SK-N-SH (cell line): ENCODE data around the gene MTCL3.

Source experiments
- CTCF ChIA-PET: fragments of 300-600, 350-600 bp; formaldehyde crosslinking; extraction: SDS; loops from one replicate; lab custom pipeline; 2021; lab: Yijun Ruan, JAX
- POLR2A ChIA-PET: fragments of 350-600 bp; sonication (Branson Sonifier 250); formaldehyde crosslinking; extraction: SDS; loops from one replicate; lab custom pipeline; 2020; ENCODE audit warnings: antibody characterized with exemption, inconsistent platforms; lab: Yijun Ruan, JAX
- DNase-seq: peaks from one replicate; pipeline ENCODE4 v3.0.0; 2012
- H2AFZ ChIP-seq: fragments of 200-600 bp; sonication (generic); 2 replicates; pipeline ENCODE4 v1.8.1; 2016; ENCODE audit warnings: antibody characterized with exemption, mild to moderate bottlenecking, low read depth
- H3F3A ChIP-seq: fragments of 200-600 bp; sonication (generic); replicated peaks from 2 replicates; pipeline ENCODE3; 2016; ENCODE audit warnings: antibody characterized with exemption, mild to moderate bottlenecking; ENCODE audit not compliant: insufficient read depth
- H3K27ac ChIP-seq, 2 experiments: fragments of 200-500 bp in 1 of 2; fragments of 200-600 bp in 1 of 2; sonication (Bioruptor generic) in 1 of 2; sonication (generic), shearing (Covaris generic) in 1 of 2; 2 replicates each; pipeline versions ENCODE4 v1.5.1 to v1.6.1; 2014 to 2016; ENCODE audit warnings: low read depth in 2 of 2, inconsistent platforms in 1 of 2, low read length in 1 of 2, mild to moderate bottlenecking in 1 of 2, mixed read lengths in 1 of 2
- H3K27me3 ChIP-seq: fragments of 200-600 bp; sonication (generic), shearing (Covaris generic); 2 replicates; pipeline ENCODE4 v1.6.1; 2016; ENCODE audit warnings: mixed run types; ENCODE audit not compliant: insufficient read depth
- H3K36me3 ChIP-seq, 2 experiments: fragments of 200-500 bp in 1 of 2; fragments of 200-600 bp in 1 of 2; sonication (Bioruptor generic) in 1 of 2; sonication (generic) in 1 of 2; replicated peaks in 1 of 2; 2 replicates each; pipeline versions ENCODE3 to v1.5.1; 2014 to 2016; ENCODE audit warnings: low read length in 1 of 2, mild to moderate bottlenecking in 1 of 2; ENCODE audit not compliant: insufficient read depth in 2 of 2, control insufficient read depth in 1 of 2
- H3K4me1 ChIP-seq, 2 experiments: fragments of 200-500 bp in 1 of 2; fragments of 200-600 bp in 1 of 2; sonication (Bioruptor generic) in 1 of 2; sonication (generic), shearing (Covaris generic) in 1 of 2; 2 replicates each; pipeline versions ENCODE4 v1.5.1 to v1.6.1; 2014 to 2016; ENCODE audit warnings: low read depth in 1 of 2, low read length in 1 of 2, mixed run types in 1 of 2; ENCODE audit not compliant: insufficient read depth in 2 of 2, control insufficient read depth in 1 of 2
- H3K4me2 ChIP-seq: fragments of 200-600 bp; sonication (generic), shearing (Covaris generic); 2 replicates; pipeline ENCODE4 v1.6.1; 2017; ENCODE audit warnings: mixed run types
- H3K4me3 ChIP-seq, 2 experiments: fragments of 200-500 bp in 1 of 2; fragments of 200-600 bp in 1 of 2; sonication (Bioruptor generic) in 1 of 2; sonication (generic), shearing (Covaris generic) in 1 of 2; 2 replicates each; pipeline versions ENCODE4 v1.5.1 to v1.8.1; 2014 to 2016; ENCODE audit warnings: low read depth in 2 of 2, inconsistent platforms in 1 of 2, low read length in 1 of 2, mild to moderate bottlenecking in 1 of 2, mixed read lengths in 1 of 2, moderate library complexity in 1 of 2
- H3K79me2 ChIP-seq: fragments of 200-600 bp; sonication (generic); 2 replicates; pipeline ENCODE4 v1.8.1; 2017; ENCODE audit warnings: mild to moderate bottlenecking; ENCODE audit not compliant: insufficient read depth
- H3K9ac ChIP-seq: fragments of 200-600 bp; sonication (generic); 2 replicates; pipeline ENCODE4 v1.6.1; 2017; ENCODE audit warnings: mixed run types
- H3K9me2 ChIP-seq: fragments of 200-600 bp; sonication (generic); 2 replicates; pipeline ENCODE4 v1.6.1; 2017; ENCODE audit warnings: mixed run types
- H3K9me3 ChIP-seq: fragments of 200-600 bp; sonication (generic); 2 replicates; pipeline ENCODE4 v1.6.1; 2017; ENCODE audit warnings: mixed run types, mild to moderate bottlenecking, moderate library complexity
- H4K20me1 ChIP-seq: fragments of 200-600 bp; sonication (generic); 2 replicates; pipeline ENCODE4 v1.6.1; 2017; ENCODE audit warnings: mild to moderate bottlenecking, mixed run types; ENCODE audit not compliant: insufficient read depth
- CHD2 ChIP-seq: fragments of 150-350 bp; IDR thresholded peaks from 2 replicates; pipeline ENCODE4 v1.6.1; 2018; ENCODE audit warnings: low read length; ENCODE audit not compliant: partially characterized antibody
- EZH2phosphoT487 ChIP-seq: fragments of 200-600 bp; sonication (generic); IDR thresholded peaks from 2 replicates; pipeline ENCODE4 v1.6.1; 2017; ENCODE audit warnings: low read depth, mixed run types, mild to moderate bottlenecking, antibody characterized with exemption, moderate library complexity, borderline replicate concordance
- FOXJ3 ChIP-seq: sonication (generic); formaldehyde crosslinking; IDR thresholded peaks from 2 replicates; pipeline ENCODE4 v1.5.1; 2020; ENCODE audit warnings: mild to moderate bottlenecking, missing genetic modification reagents
- FOXM1 ChIP-seq: IDR thresholded peaks from 2 replicates; pipeline ENCODE4 v1.4.0; 2012; ENCODE audit warnings: low read depth, mild to moderate bottlenecking
- GABPA ChIP-seq: IDR thresholded peaks from 2 replicates; pipeline ENCODE4 v1.4.0; 2012; ENCODE audit warnings: low read depth, mild to moderate bottlenecking
- JUND ChIP-seq: IDR thresholded peaks from 2 replicates; pipeline ENCODE4 v1.4.0; 2012
- MEF2A ChIP-seq: IDR thresholded peaks from 2 replicates; pipeline ENCODE4 v1.4.0; 2012; ENCODE audit warnings: low read depth, borderline replicate concordance
- MXI1 ChIP-seq: IDR thresholded peaks from 2 replicates; pipeline ENCODE4 v1.6.1; 2012; ENCODE audit warnings: mild to moderate bottlenecking, low read depth, low read length, improper control_type of control experiment
- NFIC ChIP-seq: IDR thresholded peaks from 2 replicates; pipeline ENCODE4 v1.4.0; 2012; ENCODE audit warnings: borderline replicate concordance
- POLR2AphosphoS5 ChIP-seq: IDR thresholded peaks from 2 replicates; pipeline ENCODE4 v1.6.1; 2012; ENCODE audit warnings: low read depth, low read length
- RAD21 ChIP-seq: IDR thresholded peaks from 2 replicates; pipeline ENCODE4 v1.6.1; 2012; ENCODE audit warnings: mild to moderate bottlenecking, low read length
- RCOR1 ChIP-seq: fragments of 150-350 bp; IDR thresholded peaks from 2 replicates; pipeline ENCODE4 v1.6.1; 2017; ENCODE audit warnings: antibody characterized with exemption, low read length
- REST ChIP-seq: IDR thresholded peaks from 2 replicates; pipeline ENCODE4 v1.6.1; 2012; ENCODE audit warnings: mild to moderate bottlenecking, low read depth, low read length, moderate library complexity
- TAF1 ChIP-seq: IDR thresholded peaks from 2 replicates; pipeline ENCODE4 v1.6.1; 2012; ENCODE audit warnings: low read depth, mild to moderate bottlenecking, low read length, moderate library complexity, borderline replicate concordance
- TCF12 ChIP-seq: IDR thresholded peaks from 2 replicates; pipeline ENCODE4 v1.4.0; 2012
- TEAD4 ChIP-seq: IDR thresholded peaks from 2 replicates; pipeline ENCODE4 v1.4.0; 2012; ENCODE audit warnings: mild to moderate bottlenecking, borderline replicate concordance; ENCODE audit not compliant: insufficient read depth
- WGBS: methylation state at CpG from one replicate; pipeline ENCODE4 v1.1.6; 2017; ENCODE audit warnings: low lambda C conversion rate; 5-methylcytosine and 5-hydroxymethylcytosine counted together

The MTCL3 gene

GRCh38 chr6:127514773-127515227, 4.3 kb downstream of the MTCL3 start:
- Histone ChIP-seq H3K4me1 (peaks cover 4 to 12% of the 10 kb centered on the region in 2 experiments; a peak in 3 of 4 replicates), H3K27me3 (no peaks in the 10 kb centered on the region), H3K9me2 (no peaks in the 10 kb centered on the region), H3K27ac (no peak overlapping the region; a peak in 1 of 4 replicates), H3K9ac (peak overlapping the region; percentile 39; the same call in 1 of the 2 replicates), H3K4me3 (peak overlapping the region; percentile 68 to 78), H4K20me1 (no peaks in the 10 kb centered on the region), H3K4me2 (peak overlapping the region; percentile 85), H3K9me3 (no peaks in the 10 kb centered on the region), H3K36me3 (peaks cover 33 to 36% of the 10 kb centered on the region in 2 experiments), H2AFZ (no peak overlapping the region), H3K79me2 (peaks cover 6% of the 10 kb centered on the region), H3F3A (peaks cover 15% of the 10 kb centered on the region)
- peak; percentile 28 for DNase-seq
- ChIA-PET CTCF (interaction anchor here (1.8 to 12.5 kb wide), 11 partner anchors 13 to 249 kb away, joined by 4 to 163 read pairs (median 18); partner anchors contain the start of gene KIAA0408), POLR2A (interaction anchor here (1.0 to 2.1 kb wide), 3 partner anchors 8 to 174 kb away, joined by 3 to 9 read pairs (median 8); no protein-coding TSS in a partner anchor)
- WGBS = 78% methylated on average over 32 of the region's 32 CpGs
- TF ChIP-seq TCF12 (no peak), CHD2 (no peak), JUND (no peak), REST (no peak), RAD21 (no peak), FOXM1 (no peak), TEAD4 (no peak), NFIC (no peak), EZH2phosphoT487 (no peak), POLR2AphosphoS5 (no peak), MXI1 (no peak), TAF1 (no peak), RCOR1 (no peak), MEF2A (no peak)

GRCh38 chr6:127514179-127514772, 4.9 kb downstream of the MTCL3 start:
- ChIA-PET POLR2A (interaction anchor here (1.0 to 2.1 kb wide), 2 partner anchors 48 to 174 kb away, joined by 3 to 9 read pairs; no protein-coding TSS in a partner anchor), CTCF (interaction anchor here (0.6 to 12.5 kb wide), 6 partner anchors 12 to 48 kb away, joined by 3 to 163 read pairs (median 34); no protein-coding TSS in a partner anchor)
- WGBS = 96% methylated on average over 7 of the region's 8 CpGs
- H3K27ac ChIP-seq = no peak overlapping the region; a peak in 1 of 4 replicates
- no peaks in the 10 kb centered on the region for H3K9me2 ChIP-seq
- H3K9me3 ChIP-seq = no peaks in the 10 kb centered on the region
- TF ChIP-seq FOXJ3 (CRISPR knock-in tag) (no peak), GABPA (no peak), REST (no peak)
- peaks cover 4 to 12% of the 10 kb centered on the region in 2 experiments; a peak in 3 of 4 replicates for H3K4me1 ChIP-seq
- peaks cover 38 to 42% of the 10 kb centered on the region in 2 experiments for H3K36me3 ChIP-seq
- no peak overlapping the region for H2AFZ ChIP-seq
- H3K4me3 ChIP-seq = peak overlapping the region in 1 of 2 experiments; percentile 68; a peak in 1 of 4 replicates
- peaks cover 6% of the 10 kb centered on the region for H3K79me2 ChIP-seq
- H3F3A ChIP-seq = peaks cover 12% of the 10 kb centered on the region
- DNase-seq = no peak
- H3K4me2 ChIP-seq = no peak overlapping the region
- H4K20me1 ChIP-seq = no peaks in the 10 kb centered on the region
- no peaks in the 10 kb centered on the region for H3K27me3 ChIP-seq
- no peak overlapping the region for H3K9ac ChIP-seq
